ENCODE results near the gene KCNT1.

DNA sequence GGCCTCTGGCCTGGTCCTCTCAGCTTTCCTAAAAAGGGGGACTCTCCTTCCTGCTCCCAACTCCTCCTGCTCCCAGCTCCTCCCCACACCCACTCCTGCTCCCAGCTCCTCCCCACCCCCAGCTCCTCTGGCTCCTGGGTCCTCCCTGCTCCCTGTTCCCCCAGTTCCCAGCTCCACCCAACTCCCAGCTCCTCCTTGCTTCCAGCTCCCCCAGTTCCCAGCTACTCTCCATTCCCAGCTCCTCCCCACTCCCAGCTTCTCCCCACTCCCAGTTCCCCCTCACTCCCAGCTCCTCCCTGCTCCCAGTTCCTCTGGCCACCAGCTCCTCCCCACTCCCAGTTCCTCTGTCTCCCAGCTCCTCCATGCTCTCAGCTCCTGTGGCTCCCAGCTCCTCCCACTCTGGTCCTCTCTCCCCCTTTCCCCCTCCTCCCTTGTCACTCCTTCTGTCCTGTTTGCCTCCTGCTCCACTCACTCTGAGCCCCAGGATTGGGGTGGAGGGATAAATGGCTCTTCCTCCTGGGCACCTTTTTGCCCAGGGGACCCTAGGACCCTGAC, 75.7 kb downstream of the KCNT1 start:
- no peak for TF ChIP-seq CTCF (IDR thresholded peaks at IDR 0.05; ENCODE audit: poor library complexity)
- no peak for TF ChIP-seq EZH2phosphoT487 (IDR thresholded peaks at IDR 0.05; ENCODE audit: low read depth, severe bottlenecking, unreplicated experiment)

Measured in hepatocyte (in vitro differentiated cells).